ENCODE measurements around the gene DMD.
"Not testable (repeated sequence)": the region's sequence is repeated elsewhere in the genome, so short reads cannot be mapped to it uniquely, and the experiment has no call there.

Gene DMD

DNA sequence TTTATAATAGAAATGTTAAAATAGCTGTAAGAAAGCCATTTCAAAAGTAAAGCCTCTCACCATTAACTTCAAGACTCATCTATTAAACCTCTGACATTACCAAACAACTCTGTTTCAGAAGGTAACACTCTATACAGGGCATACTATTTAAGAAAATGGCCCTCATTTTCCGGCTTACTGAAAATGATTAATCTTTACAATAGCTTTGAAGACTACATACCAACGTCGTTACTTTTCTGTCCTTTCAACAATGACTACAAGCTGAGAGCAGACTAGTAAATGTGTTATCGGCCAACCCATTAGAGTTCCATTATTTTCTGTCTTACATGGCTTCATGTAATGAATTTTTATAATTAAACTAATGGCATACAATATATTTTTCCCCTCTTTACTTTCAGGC is 1545.9 kb downstream of the DMD start:
- DNase-seq = peak; percentile 24

DNA sequence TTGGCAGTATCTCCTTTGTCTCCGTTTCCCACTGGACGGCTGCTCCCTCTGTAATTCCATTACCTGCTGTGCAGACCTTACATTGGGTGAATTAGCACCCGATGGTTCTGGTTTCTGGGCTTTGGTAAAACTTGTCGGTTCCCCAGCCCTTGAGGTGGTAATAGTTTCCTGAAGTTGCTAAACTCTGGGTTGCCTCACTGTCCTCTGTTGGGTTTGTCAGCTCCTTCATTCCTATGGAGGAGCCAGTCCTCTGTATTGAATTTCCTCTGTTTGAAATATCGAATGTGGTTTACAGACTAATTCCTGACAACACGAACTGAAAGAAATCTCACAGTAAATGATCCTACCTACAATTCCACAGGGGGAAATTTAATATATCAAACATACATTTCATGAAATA is 1548.2 kb downstream of the DMD start:
- DNase-seq = no peak

DNA sequence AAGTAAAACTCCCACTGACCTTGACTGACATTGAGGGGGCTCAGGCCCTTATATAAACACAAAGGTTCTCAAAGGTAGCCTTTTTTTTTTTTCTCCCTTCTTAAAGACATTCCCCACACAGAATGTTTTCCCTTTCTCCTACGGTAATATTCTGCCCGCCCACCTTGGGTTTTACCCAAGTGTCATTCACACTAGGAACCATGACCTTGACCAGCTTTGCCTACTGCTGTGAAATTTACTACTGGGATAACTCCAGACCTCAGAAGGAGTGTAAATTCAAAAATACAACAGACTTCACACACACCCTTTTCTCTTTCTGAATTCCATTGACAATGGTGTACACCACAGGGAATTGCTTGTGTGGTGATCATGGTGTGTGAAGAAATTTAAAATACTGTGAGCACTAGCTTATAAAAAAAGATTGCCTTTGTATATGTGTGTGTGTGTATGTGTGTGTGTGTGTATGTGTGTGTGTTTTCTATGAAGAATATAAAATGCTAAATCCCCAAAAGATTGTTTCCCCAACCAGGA is 1550.0 kb downstream of the DMD start:
- DNase-seq = no peak

DNA sequence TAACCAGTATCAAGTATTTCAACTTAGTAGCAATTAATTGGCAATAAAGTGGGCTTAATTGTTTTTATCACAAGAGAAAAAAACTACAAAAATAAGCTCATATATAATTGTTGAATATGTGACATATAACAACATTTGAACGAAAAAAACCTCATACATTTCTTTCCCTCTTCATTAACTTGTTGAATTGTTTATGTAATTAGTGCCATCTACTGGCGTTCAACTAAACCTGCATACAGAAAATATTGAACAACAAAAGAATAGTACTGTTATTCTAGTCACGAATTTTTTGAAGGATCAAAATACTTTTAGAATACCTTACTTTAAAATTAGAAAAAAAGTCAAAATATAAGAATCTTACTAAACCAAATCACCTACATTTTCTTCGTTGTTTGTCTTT is 1553.0 kb downstream of the DMD start:
- peak; percentile 38 for DNase-seq

DNA sequence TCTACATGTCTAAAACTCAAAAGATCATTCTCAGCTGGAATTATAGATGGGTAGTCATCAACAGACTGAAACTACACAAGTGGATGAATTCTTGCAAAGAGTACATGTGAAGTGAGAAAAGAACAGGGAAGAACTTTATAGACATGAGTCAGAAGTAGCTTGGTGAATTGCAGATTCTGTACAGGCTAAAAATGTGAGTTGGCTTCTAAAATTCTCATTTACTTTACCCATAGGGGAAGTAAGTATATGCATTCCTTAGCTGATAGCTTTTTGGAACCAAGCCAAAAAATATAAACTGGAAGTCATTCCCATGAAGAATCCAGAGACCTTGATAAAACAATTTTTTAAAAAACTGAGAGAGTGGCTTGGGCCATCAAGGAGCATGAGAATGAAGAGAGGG is 1555.3 kb downstream of the DMD start:
- DNase-seq = no peak

DNA sequence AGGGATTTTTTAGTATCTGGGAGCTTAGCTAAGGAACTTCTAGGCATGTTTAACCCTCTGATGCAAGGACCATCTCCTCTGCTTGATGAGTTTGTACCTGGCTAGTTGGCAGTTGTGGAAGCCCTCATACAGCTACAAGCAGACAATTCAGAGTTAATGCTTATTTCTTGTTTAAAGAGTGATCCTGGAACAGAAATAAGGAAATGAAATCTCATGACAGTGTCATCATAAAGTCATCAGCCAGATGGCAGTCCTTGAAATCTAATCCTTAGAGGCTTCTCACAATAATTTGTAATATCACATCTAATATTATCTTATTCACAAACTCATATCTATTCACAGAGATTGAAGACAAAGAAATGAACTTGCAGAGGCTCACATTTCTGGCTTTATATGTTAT is 1557.9 kb downstream of the DMD start:
- DNase-seq = no peak

DNA sequence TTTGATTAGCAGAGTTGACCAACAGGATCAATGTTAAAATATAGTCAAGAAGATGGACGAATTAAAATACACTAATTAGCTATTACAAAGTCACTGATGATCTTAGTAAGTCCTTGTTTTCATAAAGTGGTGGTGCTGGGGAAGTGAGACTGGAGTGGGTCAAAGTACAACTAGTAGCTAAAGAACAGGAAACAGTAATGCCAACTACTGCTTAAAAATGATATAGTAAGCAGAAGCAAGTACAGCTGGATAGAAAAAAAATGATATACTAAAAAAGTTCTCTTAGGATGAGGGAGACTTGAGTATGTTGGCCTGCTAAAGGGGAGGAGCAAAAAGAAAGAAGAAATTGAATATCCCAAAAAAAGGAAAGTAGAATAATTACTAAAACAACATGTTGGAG is 1558.7 kb downstream of the DMD start:
- DNase-seq = no peak

DNA sequence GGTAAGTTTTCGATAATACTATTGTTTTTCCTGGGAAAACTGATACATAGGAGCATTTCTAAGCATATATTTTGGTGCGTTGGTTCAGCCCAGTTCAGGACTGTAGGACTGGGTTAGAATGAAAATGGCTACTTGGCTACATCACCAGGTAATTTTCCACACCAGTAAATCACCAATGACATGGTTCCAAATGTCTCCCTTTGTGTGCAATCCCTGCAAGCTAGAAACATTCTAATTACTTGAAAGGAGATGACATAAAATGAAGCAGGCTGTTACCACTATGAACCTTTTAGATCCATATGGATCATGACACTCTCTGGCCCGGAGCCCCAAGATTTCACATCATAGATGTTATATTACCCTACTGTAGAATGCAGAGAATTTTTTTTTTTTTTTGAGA is 1562.1 kb downstream of the DMD start:
- peak; percentile 83 for DNase-seq

DNA sequence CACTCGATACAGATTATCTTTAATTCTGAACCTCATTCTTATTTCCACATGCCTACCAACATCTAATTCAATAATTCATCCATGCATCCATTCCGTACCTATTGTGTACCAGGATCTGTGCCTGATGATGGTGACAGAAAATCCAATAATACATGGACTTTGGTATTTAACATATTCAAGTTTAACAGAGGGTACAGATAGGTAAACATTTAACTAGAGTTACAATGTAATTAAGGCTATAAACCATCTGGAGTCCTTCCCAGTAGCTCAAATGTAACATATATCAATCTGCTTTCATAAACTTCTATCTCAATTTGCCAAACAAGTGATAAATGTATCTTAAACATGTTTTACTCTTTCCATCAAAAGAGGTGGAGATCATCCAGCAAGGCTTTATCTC is 1578.0 kb downstream of the DMD start:
- peak; percentile 77 for DNase-seq

DNA sequence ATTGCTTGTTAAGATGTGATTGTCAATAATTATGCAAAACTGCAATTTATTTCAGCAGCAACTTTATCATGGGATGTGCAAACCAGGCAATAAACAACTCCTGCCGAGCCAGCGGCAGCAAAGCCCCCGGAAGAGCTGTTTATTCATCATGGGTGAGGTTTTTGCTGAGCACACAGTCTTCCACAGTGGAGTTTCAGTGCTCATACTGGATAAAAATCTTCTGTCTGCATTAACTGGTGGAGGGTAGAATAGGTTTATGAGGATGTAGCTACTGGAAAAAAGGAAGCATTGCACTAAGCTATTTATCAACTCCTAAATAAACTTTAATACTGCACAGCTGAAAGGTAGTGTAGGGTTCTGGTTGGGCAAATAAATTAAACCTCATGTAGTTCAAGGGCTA is 1582.2 kb downstream of the DMD start:
- peak; percentile 64 for DNase-seq

DNA sequence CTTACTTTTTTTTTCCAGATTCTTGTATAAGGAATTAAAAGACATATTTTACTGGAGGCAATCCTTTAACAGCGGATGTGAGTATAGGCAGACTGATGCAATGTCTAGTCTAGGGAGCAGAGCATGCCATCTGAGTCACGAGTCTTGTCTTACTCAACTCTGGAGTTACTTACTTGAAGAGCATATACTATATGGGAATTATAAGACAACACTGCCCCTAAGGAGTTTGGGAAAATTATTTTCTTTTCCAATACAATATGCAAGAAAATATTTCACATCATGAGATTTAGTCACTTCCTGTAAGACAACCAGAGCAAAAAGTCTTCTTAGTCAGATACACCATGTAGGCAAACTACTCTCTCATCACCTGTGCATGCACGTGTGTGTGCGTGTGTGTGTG is 1602.2 kb downstream of the DMD start:
- no peak for DNase-seq

DNA sequence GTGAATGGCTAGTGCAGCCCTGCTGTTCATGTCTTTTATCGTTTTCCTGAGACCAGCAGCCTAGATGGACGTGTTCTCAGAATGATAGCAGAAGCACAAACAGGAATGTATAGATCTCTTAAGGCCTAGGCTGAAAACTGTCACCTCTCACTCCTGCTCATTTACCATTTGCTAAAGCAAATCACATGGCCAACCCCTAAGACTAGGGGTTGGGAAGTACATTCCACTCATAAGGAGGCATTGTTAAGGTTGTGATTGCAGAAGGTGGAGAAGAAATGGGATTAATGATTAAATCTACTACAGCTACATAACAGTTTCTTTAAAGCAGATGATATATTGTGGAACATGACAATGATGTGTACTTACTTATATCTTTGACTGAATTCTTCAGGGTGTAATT is 1602.7 kb downstream of the DMD start:
- no peak for DNase-seq

DNA sequence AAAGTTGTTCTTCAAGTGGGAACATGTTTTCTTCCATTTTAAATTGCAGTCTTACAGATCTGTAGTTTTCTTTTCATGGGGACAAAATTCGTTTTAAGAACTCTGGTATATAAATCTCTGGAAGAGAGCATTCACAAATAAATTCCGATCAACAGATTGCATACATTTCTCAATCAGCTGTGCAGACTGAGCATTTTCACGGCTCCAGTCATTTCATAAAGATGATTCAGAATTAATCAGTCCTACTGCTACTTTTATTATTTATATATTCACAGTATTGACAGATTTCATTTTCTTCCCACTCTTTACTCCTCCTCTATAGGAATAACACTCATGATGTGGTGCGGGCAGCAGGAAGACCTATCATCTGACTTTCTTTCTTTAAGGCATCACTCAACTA is 1604.6 kb downstream of the DMD start:
- no peak for DNase-seq

DNA sequence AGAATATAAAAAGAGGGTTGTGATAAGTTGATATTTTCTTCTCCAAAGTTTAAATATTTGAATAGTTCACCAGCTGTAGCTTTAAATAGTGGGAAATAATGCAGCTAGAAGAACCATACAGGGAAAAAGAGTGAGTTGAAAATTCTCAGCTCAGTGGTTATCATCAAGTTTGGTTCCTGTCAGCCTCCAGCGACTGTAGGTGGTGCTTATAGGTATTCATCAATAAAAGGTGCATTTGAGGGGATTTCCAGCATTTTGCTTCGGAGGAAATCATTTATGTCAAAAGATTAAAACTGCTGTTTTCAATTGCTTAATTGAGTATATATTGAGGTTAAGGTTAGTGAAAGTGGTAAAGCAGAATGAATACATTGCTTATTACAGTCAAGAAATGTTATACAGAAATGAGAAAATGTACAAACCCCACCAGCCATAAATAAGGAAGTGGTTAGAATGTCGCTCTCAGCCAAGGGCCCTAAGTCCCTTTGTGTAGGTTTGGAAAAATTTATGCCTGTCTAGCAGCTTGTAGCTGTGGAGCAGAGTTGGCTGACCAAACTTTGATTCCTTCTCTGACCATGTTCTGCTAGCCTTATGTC is 1606.6 kb downstream of the DMD start:
- no peak for DNase-seq

DNA sequence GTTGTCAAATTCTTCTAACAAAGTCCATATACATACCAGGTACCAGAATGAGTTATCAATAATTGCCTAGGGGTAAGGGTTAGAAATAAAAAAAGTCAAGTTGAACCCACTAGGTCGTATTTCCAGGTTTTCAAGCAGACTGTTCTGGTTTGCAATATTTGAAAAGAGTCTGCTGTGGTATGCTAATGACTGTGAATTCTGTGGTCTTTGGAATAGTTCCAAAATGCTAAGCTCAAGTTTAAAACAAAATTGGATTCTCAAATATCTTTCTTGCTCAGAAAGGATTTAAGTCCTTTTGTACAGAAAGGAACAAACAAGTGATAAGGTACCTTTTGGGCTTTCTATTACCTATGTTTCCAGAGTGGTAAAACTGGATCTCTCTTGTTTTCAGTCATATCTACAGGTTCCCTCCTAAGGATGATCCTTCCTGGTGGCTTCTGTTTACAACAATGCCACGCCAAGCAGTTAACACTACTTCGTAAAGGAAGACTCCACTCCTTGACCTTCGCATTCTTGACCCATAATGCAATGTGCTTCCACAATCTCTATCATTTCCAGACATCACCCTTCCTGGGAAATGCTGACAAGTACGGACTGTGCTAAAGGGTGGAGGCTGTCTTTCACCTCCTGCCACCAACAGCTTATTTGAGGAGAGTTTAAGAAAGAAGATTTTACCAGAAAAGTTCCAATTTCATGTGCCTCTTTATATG is 1607.8 kb downstream of the DMD start:
- no peak for DNase-seq

DNA sequence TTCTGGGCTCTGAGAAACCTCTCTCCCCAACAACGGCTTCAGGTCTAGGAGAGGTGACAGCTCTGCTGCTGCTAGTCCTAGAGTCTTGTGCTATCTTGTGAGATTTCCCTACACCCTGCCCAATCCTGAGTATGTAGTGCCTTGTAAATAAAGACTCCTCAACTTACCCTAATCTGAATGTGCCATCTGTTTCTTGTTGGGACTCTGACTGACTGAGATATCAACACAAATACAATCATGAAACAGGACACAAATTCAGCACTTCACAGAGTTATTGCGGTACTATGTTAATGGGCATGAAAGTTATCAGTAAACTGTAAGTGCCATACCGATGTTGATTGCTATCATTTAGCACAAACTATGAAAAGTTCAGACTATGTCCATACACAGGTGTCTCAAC is 1610.5 kb downstream of the DMD start:
- DNase-seq = no peak

DNA sequence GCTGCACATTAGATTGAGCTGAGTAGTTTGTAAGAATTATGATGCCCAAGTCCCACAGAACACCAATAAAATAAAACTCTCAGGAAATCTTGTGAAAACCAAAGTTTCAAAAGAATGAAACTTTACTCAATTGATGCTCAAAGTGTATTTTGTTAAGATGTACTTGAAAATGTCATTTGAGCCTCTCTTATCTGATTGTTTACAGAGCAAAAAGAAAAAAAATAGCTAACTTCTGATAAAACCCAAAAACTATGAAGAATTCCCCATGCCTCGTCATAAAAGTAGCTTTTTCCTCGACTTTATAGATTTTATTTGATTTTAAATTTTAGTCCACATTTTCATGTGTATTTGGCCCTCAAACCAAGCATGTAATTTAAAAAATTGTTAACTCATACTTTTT is 1618.0 kb downstream of the DMD start:
- DNase-seq = no peak

DNA sequence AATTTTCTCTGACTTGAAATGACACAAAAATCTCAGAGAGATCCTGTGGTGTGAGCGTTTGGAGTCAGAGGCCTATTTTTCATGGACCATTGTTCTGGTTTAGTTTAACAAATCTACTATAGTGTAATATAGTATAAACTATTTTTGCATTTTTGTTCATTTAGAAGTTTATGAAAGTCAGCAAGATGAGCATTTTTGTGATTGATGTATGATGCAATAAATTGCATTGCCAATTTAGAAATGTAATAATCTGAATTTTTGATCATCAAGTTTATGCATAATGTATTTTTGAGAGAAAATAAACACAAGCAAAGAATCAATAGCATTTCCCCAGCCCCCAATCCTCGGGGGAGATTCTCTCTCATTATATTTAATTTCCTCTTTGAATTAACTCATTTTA is 1620.0 kb downstream of the DMD start:
- DNase-seq = no peak

DNA sequence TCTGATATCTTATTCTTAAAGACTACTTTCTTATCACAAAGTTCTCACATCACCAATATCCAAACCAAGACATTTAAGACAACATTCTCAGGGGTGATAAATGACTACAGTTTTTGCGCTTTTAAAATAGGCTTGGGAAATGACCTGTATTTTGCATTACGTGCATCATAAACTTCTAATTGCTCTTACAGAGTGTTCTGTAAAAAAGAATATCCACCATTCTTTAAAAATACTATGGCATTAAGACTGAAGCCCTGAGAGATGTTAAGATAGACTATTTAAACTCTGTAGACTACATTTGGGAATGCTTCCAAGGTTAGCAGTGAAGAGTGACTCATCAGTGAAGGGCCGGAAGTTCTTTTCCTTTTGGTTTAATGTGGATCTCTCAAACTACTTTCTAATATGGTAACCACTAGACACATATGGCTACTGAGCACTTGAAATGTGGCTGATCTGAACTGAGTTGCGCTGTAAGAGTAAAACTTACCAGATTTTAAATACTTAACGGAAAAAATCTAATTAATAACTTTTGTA is 1620.7 kb downstream of the DMD start:
- peak; percentile 67 for DNase-seq

DNA sequence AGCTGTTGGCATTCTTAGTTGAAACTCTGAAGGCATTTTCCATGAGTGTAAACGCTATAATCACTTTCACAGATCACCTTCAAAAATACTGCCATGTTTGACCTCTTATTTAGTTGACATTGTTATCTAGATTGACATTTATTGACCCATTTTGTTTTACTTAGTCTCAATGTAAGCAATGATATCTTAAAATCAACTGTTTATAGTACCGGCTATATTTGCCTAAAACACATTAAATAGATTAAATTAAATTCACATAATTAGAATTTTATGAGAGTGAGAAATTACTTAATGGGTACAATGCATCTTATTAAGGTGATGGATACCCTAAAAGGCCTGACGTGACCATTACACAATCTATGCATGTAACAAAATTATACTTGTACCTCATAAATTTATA is 1621.8 kb downstream of the DMD start:
- DNase-seq = no peak

DNA sequence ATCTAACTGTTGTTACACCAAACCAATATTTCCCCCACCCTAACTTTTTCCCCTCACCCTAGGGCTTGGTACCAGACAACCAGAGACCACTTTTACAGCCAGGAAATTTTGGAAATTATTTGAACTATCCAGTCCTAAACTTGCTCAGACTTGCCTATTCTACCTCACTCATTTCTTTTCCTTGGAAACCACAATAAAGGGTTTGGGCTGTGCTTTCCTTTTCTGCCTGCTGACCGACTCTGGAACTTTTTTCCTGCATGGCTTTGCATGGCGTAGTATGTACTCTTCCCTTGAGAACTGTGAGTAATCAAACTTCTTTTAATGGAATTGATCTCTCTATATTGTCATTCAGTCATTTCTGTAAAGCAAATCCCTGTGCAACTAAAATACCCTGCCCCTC is 1623.0 kb downstream of the DMD start:
- no peak for DNase-seq

DNA sequence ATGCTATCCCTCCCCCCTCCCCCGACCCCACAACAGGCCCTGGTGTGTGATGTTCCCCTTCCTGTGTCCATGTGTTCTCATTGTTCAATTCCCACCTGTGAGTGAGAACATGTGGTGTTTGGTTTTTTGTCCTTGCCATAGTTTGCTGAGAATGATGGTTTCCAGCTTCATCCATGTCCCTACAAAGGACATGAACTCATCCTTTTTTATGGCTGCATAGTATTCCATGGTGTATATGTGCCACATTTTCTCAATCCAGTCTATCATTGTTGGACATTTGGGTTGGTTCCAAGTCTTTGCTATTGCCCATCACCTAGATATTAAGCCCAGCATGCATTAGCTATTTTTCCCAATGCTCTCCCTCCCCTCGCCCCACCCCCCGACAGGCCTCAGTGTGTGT is 1627.5 kb downstream of the DMD start:
- DNase-seq = not testable (repeated sequence)

DNA sequence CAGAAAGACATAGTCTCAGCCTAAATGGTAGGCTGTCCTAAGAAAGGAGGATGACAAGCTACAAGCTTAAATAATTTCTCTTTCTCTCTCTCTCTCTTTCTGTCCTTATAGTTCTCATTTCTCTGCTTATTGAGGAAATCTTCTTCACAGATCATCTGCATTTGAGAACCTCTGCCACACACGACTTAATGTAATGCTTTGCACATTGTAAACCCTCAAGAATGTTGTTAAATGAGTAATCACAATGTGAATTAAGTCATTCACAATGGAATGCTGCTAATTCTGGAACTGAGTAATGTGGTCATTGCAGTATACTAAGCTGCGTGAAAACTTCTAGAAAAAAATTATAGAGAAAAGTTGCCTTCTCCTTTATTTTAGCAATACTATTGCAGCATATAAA is 1630.6 kb downstream of the DMD start:
- DNase-seq = no peak

DNA sequence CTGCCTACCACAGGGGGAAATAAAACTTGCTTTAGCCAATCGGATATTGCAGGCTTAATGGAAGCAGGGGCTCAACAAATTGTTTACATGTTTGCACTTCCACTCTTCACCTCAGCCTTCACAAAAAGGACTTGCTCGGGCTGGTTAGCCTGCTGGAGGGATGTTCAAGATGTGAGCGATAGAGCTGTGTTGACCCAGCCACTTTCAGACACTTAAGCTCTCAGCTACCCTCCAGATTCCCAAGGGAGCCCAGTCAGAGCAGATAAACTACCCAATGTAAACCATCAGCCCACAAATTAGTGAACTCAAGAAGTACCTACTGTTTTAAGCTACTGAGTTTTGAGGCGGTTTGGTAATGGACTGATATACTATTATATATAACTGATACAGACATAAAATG is 1631.1 kb downstream of the DMD start:
- DNase-seq = peak; percentile 68

DNA sequence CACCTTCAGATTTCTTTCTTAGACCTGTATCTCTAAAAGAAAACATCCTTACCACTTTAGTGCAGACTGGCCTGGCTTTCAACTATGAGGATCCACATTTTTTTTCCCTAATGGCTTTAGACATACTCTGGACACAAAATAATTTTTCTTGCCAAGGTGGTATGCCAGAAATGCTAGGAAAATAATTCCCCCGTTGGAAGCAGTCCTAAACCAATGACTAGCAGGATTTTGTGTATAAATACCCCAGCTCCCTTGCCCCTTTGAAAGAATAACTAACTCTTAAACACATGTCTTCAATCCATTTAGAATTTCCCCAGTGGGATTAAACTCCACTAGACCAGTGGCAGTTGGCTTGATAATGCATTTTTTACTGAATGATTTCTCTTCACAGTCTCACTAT is 1639.0 kb downstream of the DMD start:
- DNase-seq = no peak

Measured in NCI-H69 (cell line).